AML-193 (cell line): ENCODE data around the gene KLHDC9.
"Not testable (repeated sequence)": the region's sequence is repeated elsewhere in the genome, so short reads cannot be mapped to it uniquely, and the experiment has no call there.

Experiments used
- DNase-seq, 2 experiments: peaks; one replicate each; lab custom pipeline; 2025; lab: John Stamatoyannopoulos, UW

Gene KLHDC9, protein sequence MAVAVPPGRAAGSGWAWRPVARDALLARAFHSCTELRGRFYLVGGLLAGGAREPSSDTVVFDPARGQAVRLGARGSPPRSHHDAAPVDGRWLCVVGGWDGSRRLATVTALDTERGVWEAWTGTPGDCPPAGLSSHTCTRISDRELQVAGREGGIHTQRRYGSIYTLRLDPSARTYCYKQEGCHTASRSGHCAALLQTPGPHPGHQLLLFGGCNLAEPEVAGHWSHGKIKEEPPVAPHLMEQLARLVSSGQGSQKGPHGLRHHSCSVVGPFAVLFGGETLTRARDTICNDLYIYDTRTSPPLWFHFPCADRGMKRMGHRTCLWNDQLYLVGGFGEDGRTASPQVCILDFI

DNA sequence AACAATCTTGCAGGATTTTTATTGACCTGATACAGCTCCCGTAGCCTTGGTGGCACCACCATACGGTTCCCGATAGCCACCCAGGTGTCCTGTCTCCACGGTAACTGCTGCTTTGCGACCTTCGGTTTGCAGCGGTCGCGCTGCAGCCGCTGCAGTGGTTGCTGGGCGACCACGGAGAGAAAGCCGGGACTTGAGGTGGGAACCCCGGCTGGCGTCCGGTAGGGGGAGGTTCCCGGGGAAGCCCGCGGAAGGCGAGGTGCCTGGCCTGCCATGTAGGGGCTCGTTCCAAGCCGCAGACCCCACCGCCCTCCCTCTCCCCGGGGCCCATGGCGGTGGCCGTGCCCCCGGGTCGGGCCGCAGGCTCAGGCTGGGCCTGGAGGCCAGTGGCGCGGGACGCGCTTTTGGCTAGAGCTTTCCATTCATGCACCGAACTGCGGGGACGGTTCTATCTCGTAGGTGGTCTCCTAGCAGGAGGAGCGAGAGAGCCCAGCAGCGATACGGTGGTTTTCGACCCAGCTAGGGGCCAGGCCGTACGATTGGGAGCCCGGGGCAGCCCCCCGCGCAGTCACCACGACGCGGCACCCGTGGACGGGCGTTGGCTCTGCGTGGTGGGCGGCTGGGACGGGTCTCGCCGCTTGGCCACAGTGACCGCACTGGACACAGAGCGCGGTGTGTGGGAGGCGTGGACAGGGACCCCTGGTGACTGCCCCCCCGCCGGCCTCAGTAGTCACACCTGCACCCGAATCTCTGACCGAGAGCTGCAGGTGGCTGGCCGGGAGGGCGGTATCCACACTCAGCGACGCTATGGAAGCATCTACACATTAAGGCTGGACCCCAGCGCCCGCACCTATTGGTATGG lies at the start of gene KLHDC9:
Gene KLHDC9 (plus strand): TSS at position 152 of the 859 bp plus-strand sequence. CDS start 175 bp downstream, at position 327.
- DNase-seq: no peak

DNA sequence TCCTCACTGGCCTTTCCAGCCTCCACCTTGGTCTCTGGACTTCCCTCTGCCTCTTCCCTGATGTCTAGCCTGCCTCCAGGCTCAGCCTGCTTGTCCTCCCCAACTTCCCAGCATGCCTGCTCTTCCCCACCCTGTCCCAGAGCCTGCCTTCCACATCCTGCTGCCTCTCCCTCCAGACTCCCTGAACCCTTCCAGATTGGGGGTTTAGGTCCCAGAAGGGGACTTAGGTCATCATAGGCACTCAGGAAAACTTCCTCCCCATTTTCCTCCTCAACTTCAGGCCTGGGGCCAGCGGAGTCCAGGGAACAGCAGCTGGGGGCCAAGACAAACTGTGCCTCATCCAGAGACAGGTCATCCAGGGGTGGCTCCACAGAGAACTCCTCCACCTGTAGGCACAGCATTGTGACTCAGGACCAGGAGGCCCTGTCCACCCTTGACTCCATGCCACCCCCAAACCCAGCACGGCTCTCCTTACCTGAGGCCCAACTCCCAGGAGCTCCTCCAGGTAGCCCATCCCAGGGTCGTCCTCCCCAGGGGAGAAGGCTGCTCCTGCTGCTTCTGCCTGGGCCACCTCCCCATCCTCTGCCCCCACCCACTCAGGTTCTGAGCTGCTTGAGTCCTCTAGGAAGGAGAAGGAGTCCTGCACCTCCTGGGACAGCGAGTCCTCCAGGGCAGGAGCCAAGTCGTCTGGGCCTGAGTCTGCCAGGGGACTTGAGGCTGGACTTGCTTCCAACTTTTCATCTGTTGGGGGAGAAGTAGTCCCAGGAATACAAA lies 49.0 kb upstream of the KLHDC9 start:
- no peak for DNase-seq

DNA sequence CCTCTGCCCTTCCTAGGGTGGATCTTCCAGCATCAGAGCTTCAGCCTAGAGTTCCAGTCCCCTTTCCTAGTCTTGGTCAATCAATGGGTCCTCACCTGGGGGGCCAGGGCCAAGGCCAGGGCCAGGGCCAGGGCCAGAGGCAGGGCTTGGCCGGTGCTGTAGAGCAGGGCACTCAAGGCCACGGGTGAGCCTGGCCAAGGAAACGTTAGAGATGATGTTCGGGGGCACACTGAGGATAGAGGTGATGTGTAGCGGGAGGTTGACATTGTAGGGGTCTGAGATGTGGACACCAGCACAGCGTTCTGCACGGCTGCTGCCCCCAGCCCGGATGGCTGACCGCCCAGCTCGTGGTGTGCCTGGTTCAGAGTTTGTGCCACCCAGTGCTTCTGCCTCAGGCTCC lies 46.9 kb upstream of the KLHDC9 start:
- DNase-seq: no peak

DNA sequence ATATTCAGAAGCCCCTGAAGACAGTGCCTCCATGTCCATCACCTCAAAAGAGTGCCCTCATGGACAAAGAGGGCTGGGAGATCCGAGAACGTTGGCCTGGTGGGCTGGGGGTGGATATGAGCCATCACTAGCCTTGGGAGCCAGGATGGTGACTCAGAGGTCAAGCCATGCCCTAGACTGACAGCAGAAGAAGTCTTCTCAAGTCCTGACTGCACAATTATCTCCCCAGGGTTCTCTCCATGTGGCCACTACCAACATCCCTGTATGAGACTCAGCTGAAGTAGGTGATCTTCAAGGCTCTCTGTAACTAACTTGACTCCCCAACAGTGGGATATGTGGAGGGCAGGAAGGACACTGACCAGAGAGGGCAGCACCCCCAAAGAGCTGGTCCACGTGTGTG lies 45.3 kb upstream of the KLHDC9 start:
- no peak for DNase-seq

DNA sequence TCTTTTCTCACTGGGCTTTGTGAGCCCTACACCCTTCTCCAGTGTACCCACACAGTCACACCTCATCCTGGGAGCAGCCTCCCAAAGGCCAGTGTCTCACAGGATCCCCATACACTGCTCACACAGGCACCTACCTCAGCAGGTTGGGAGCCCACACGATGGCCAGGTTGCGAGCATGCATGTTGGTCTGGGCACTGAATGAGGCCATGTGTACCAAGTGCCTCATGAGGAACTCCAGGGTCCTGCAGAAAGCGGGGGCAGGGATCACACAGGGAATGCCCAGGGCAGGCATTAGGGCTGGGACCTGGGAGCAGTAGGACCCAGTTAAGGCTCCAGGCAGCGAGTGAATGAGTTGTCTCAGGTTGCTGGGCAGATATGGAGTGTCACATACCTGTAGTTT lies 43.9 kb upstream of the KLHDC9 start:
- no peak for DNase-seq

DNA sequence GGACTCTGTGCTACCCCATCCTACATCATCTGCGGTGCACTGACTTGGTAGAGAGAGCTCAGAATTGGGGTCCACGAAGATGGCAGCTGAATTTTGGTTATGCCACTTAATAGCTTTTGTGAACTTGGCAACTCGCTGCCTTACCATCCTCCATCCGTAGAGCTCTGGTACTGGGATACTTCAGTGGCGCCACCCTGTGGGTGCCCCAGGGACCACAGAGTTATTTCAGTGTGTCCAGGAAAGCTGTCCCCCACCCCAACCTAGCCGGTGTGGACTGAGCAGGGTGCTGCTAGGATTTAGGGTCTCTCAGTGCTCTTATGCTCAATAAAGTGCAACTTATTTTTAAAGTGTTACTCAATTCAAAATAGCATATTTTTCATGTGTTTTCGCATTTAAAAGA lies 43.4 kb upstream of the KLHDC9 start:
- DNase-seq: no peak

DNA sequence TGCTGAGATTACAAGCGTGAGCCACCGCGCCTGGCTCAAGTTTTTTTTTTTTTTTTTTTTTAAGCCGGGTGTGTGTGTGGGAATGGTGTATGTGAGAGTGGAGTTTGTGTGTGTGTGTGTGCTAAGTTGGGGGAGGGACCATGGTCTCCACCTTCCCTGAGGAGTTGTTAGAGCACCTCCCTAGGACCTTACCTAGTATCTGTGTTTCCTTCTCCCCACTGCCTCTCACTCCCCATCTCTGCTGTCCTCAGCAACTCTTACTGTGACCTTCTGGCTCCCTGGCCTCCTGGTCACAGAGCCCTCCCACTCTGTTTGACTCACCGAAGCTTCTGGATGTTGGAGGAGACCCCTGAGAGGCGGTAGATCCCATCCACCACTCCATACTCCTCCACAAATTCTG lies 38.9 kb upstream of the KLHDC9 start:
- DNase-seq: no peak

DNA sequence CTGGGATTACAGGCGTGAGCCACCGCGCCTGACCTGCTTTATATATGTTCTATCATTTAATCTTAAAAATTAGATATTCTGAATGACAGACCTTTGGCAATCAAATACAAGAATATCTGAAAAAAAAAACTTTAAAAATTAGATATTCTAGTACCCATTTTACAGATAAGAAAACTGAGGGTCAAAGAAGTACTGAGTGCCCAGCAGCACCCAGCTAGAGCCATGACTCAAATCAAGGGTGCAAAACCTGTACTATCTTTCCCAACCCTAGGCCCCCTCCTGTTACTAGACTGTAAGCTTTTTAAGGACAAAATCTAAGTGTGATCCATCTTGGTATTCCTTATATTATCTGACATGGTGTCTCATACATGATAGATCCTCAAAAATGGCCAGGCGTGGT lies 36.7 kb upstream of the KLHDC9 start:
- no peak for DNase-seq

DNA sequence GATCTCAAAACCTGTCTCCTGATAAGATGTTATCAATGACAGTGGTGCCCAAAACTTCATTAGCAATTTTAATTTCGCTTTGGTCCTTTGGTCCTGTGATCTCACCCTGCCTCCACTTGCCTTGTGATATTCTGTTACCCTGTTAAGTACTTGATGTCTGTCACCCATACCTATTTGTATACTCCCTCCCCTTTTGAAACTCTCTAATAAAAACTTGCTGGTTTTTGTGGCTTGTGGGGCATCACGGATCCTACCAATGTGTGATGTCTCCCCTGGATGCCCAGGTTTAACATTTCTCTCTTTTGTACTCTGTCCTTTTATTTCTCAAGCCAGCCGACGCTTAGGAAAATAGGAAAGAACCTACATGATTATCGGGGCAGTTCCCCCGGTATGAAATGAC lies 34.2 kb upstream of the KLHDC9 start:
- DNase-seq: not testable (repeated sequence)

DNA sequence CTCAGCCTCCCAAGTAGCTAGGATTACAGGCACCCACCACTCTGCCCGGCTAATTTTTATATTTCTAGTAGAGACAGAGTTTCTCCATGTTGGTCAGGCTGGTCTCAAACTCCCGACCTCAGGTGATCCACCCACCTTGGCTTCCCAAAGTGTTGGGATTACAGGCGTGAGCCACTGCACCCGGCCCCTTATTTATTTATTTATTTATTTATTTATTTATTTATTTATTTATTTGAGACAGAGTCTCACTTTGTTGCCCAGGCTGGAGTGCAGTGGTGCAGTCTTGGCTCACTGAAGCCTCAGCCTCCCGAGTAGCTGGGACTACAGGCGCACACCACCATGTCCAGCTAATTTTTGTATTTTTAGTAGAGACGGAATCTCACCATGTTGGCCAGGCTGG lies 32.5 kb upstream of the KLHDC9 start:
- DNase-seq: not testable (repeated sequence)

DNA sequence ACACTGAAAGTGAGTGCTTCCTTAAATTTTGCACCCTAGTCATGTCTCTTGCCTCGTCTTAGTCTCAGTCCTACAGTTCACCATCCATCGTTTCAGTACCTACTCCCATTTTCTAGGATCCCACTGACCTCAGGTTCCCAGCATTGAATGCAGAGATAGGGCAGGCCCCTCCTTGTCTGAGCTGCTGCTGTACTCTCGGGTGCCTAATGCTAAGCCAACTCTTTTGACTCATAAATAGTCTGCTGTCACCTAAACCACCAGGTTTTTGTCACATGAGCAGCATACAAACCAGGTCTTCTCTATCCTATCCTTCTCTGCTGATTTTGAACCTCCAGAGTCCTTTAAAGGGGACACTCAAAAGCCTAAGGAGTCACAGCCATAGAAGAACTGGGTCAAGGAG lies 31.5 kb upstream of the KLHDC9 start:
- DNase-seq: no peak

DNA sequence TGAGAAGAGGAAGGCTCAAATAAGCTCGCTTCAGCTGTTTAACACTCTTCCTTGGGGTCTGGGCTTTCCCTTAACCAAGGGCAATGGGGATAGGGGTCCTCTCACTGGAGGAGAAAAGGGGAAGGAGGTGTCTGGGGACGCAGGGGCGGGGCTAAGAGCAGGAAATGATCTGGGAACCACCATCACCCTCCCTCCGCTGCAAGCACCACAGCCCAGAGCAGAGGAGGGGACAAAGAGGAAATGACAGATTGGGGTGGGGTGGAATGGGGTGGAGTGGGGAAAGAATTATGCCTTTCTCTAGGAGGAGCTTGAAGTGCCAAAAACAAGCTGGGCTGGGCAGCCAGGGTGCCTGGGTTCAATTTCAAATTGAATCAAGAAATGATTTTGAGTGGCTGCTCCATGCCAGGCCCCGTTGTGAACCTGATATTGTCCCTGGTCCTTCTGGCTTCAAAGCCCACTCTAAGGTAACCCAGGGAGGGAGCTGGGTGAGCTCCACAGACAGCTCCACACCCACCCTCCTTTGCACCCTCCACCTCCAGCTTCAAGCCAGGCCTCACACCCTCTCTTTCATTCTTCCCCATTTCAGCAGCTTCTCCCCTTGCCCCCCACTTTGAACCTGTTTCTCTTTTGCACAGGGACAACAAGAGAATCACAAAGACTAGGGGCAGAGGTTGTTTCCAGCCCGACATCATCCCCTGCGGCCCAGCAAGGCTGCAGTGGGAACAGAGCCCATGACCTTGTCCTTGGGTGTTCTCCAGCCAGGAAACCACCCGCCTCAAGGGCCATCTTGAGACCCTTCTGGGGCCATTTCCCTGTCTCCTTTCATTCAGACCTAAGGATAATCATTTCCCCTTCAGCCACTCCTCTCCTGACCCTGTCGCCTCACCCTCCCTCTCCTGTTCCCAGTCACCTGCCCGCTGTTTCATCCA lies 29.6 kb upstream of the KLHDC9 start:
- DNase-seq: peak; percentile 92

DNA sequence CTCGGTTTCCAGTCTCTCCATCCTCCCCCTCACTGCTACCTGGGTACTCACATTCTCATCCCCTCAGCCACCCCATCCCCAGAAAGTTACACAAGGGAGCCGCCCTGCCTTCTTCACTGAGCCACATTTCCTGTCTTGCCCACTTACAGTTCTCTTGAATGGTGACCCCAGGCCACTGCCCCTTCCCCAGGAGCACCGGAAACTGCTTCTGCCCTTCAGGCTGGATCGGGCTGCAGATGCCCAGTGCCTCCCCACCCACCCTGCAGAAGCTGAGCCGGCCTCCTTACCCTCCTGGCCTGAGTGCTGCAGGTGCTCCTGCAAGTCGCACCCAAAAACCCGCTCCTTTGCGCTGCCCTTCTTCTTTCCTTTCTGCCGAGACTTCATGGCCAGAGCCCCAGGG lies 28.9 kb upstream of the KLHDC9 start:
- no peak for DNase-seq

DNA sequence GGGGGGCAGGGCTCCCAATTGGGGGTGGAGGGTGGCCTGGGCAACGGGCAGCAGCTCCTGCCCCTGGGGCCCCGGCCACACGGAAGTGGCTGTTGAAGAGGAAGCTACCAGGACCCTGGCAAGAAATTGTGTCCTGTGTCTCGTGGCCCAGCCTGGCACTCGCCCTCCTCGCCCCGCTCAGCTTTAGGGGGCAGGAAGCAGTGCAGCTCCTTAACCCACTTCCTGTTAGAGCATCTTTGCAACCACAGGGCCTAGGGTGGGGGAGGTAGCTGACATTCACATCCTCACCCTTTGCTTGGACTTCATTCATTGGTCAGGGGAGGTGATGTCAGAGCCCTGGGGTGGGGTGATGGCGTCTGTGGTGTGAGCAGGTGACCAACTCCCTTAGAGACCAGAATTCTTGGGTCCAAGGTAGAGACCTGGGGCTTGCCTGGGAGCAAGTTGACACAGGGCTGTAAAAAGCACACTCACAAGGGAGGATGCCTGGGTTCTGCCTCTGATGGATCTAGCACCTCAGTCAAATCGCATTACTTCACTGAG lies 28.4 kb upstream of the KLHDC9 start, which contains the start of gene ARHGAP30:
Gene ARHGAP30 (minus strand): TSS at position 161 of the 540 bp plus-strand sequence. CDS start 267 bp downstream, outside the sequence.
- DNase-seq: peak; percentile 97 to 99

DNA sequence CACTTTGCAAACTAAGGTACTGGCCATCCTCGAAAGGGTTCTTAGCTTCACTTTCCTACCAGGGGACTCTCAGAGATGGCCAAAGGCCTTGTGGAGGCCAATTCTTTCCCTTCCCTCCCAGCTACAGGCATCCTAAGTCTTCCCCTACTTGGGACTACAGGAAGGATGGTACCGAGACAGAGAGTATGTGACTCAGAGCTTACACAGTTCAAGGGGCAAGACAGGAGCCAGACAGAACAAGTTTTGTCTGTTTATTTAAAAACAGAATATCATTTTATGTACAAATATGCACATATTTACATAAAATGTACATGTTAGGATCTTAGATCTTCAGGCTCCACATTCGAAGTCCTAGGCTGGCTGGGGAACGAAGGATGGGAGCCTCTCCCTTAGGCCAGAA lies 27.4 kb upstream of the KLHDC9 start:
- no peak for DNase-seq

DNA sequence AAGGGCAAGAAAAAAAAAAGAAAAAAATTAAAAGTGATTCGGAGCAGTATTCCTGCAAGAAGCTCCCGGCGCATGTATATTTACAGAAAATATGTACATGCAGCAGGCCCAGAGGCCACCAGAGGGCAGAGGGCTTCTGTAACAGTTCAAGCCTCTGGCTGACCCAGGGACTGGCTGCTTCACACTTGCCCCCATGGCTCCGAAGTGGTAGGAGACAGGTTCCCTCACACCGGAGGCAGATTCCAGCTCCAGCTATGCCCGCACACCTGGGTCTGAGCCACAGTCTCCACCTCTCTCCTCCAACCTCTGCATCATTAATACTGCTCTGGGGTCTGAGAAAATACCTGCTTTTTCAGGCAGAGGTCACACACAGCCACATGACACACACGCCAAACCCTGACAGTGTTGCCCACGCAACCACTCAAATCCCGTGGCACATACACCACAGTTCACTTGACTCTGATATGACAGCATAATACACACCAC lies 26.2 kb upstream of the KLHDC9 start:
- peak; percentile 67 to 74 for DNase-seq

DNA sequence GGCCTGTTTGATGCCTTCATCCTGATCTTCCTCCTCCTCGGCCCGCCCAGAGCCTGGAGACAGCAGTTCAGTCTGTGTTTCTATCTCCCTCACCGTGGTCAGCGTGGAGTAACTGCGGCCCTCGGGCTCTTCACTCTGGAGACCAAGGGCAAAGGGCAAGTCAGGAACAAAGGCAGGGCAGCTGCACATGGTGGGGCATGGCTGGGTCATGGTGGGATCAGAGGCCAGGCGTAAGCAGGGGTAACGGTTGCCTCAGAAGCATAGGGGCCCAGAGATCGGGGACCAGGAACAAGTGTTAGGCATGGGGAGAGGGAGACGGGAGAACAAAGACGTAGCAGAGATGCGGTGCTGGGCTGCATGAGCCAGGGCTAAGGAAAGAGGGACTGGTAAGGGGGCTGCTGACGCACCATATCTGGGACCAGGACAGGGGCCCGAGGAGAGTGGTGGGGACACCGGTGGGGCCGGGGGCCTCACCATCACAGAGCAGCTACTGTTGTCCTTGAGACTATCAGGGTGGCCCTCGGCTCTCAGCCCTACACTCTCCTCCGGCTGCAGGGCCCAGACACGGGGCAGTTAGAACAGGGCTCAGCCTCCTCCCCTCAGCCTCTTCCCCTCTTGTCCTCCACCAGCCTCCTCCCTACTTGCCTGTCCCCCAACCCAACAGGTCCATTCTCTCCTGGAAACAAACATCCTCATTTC lies 25.3 kb upstream of the KLHDC9 start:
- DNase-seq: no peak

DNA sequence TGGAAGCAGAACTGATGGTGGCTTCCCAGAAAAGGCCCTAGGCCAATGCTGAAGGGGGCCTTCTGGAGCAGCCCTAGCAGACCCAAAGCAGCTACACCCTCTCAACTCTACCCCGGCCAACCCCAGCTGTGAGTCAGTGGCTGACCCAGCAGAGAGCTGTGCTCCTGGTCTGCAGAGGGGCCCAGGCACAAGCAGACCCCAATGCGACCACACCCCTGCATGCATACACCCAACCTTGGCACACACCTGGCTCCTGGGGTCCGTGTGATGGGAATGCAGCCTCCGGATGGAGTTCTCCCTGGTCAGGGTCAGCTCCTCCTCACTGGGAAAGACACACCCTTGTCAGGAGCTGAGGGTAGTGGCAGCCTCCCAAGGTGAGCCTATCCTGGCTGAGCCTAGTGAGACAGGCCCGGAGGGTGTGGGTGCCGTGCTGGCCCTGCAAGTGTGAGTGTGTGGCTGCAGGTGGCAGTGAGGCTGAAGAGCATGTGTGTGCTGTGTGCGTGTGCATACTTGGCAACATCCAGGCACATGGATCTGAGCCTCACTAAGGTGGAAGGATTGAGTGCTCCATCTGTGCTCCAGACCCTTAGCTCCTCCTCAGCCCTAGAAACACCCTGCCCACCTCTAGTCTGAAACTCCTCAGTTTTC lies 24.6 kb upstream of the KLHDC9 start:
- no peak for DNase-seq

DNA sequence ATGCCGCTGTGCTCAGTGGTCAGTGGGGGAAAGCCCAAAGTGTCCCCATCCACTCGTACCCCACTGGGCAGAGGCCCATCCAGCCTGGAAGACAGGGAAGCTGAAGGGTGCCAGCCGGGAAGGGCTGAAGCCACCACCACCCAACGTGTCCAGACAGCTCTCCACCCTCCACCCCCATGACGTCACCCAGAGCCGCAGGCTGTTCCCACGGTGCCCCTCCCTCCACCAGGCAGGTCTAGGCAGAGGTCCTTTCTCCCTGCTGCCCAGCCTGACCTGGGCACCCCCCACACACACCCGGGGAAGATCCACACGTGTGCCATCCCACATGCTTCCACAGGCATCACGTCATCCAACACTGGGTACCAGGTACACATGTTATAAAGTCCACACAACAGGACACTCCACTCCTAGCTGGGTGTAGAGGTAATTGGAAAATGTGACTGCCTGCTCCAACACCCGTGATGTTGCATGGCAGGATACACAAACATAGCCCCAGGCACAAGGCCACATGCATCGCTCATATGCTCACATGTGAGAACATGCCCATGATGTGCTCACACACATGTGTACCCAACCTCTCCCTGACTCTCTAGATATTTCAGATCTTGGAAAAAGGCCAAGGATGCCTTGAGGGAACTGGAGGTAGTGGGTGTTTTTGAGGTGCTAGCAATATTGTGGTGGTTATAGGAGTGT lies 23.3 kb upstream of the KLHDC9 start:
- no peak for DNase-seq
